Ascending aorta (tissue), 2 donors: Measurements from ENCODE around the gene ABHD12. TPM values are rescaled to one million over a fixed set of nuclear protein-coding genes. Genes with fewer than 3 reads are reported as not detected.
A peak's percentile ranks its signal among the peaks of the same experiment; 100 is the strongest.

ENCODE experiments used
- DNase-seq, 2 donors: peaks; one replicate each; pipeline ENCODE4 v3.0.0-alpha.2; 2019; ENCODE audit warnings: low spot score in 2 of 2
- H3K27ac ChIP-seq, 2 donors: fragments of 200-600 bp; sonication (generic); one replicate each; pipeline ENCODE4 v1.5.1; 2016 to 2017; ENCODE audit warnings: mild to moderate bottlenecking in 1 of 2
- H3K27me3 ChIP-seq: fragments of 200-600 bp; sonication (generic); one replicate; pipeline ENCODE4 v1.5.1; 2017
- H3K36me3 ChIP-seq, 2 donors: fragments of 200-600 bp; sonication (generic); one replicate each; pipeline ENCODE4 v1.5.1; 2016
- H3K4me1 ChIP-seq, 2 donors: fragments of 200-600 bp; sonication (generic); one replicate each; pipeline ENCODE4 v1.5.1; 2016 to 2017; ENCODE audit warnings: mild to moderate bottlenecking in 1 of 2
- H3K4me3 ChIP-seq, 2 donors: fragments of 200-600 bp; sonication (generic); one replicate each; pipeline ENCODE4 v1.5.1; 2016 to 2017; ENCODE audit warnings: mild to moderate bottlenecking in 1 of 2
- H3K9me3 ChIP-seq, 2 donors: fragments of 200-600 bp; sonication (generic); one replicate each; pipeline ENCODE4 v1.5.1; 2016
- intact Hi-C: fragments of 100-400 bp; cut with DNase I; formaldehyde crosslinking; loops from one replicate; pipeline ENCODE4 v1.15.1; 2023
- total RNA-seq: library from RNA; depleted of rRNA; stranded (reverse); fragments of >200 nt; gene quantifications from one replicate; pipeline ENCODE4 v1.1.0, GENCODE V29; 2016
- TF ChIP-seq, protein P1 (sequence below), 3 experiments: fragments of 200-600 bp in 2 of 3; fragments of 450-650 bp in 1 of 3; sonication (generic) in 2 of 3; IDR thresholded peaks; one replicate each; pipeline ENCODE4 v1.5.1; 2016 to 2019; ENCODE audit warnings: antibody characterized with exemption in 3 of 3, mild to moderate bottlenecking in 1 of 3, moderate library complexity in 1 of 3

The ABHD12 gene
- total RNA-seq, 1 donor from 2014 or later: 24.3 TPM

DNA sequence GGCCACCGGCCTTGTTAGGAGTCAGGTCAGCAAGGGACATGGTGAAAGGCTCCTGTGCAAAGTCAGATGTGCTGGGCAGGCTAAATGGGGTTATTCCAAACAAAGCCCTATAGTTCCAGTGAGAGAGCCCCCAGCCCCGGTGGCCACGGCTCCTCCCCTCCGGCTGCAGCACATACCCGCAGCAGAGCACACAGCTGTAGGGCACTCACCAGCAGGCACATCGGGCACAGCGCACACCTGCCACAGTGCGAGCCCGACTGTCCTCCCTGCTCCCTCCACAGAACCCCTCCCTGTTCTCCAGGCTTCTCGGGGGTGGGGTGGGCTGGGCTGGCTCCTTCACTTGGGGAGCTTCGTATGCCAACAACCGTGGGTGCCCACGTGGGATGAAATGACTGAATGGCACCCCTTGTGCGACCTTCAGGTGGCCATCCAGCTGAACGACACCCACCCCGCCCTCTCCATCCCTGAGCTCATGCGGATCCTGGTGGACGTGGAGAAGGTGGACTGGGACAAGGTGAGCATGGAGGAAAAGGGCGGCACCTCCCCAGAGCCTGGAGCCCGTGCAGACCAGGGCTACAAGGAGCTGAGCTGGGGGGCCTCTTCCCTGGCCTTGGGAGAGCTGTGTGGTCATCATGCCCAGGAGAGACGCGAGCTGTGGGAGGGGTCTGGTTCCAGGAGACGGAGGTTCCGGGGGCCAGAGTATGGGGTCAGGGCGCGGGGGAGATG lies 111.8 kb downstream of the ABHD12 start:
- peaks cover 95 to 100% of the 10 kb centered on the region in 2 donors for H3K36me3 ChIP-seq
- H3K27ac ChIP-seq: no peak overlapping the region
- DNase-seq: peak in 1 of 2 donors; percentile 59
- no peak overlapping the region for H3K4me3 ChIP-seq
- H3K27me3 ChIP-seq: no peaks in the 10 kb centered on the region
- H3K9me3 ChIP-seq: no peaks in the 10 kb centered on the region
- H3K4me1 ChIP-seq: no peaks in the 10 kb centered on the region
- TF ChIP-seq, protein P1, sequence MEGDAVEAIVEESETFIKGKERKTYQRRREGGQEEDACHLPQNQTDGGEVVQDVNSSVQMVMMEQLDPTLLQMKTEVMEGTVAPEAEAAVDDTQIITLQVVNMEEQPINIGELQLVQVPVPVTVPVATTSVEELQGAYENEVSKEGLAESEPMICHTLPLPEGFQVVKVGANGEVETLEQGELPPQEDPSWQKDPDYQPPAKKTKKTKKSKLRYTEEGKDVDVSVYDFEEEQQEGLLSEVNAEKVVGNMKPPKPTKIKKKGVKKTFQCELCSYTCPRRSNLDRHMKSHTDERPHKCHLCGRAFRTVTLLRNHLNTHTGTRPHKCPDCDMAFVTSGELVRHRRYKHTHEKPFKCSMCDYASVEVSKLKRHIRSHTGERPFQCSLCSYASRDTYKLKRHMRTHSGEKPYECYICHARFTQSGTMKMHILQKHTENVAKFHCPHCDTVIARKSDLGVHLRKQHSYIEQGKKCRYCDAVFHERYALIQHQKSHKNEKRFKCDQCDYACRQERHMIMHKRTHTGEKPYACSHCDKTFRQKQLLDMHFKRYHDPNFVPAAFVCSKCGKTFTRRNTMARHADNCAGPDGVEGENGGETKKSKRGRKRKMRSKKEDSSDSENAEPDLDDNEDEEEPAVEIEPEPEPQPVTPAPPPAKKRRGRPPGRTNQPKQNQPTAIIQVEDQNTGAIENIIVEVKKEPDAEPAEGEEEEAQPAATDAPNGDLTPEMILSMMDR (IDR thresholded peaks at IDR 0.05): no peak
- intact Hi-C loops: no loop called here

DNA sequence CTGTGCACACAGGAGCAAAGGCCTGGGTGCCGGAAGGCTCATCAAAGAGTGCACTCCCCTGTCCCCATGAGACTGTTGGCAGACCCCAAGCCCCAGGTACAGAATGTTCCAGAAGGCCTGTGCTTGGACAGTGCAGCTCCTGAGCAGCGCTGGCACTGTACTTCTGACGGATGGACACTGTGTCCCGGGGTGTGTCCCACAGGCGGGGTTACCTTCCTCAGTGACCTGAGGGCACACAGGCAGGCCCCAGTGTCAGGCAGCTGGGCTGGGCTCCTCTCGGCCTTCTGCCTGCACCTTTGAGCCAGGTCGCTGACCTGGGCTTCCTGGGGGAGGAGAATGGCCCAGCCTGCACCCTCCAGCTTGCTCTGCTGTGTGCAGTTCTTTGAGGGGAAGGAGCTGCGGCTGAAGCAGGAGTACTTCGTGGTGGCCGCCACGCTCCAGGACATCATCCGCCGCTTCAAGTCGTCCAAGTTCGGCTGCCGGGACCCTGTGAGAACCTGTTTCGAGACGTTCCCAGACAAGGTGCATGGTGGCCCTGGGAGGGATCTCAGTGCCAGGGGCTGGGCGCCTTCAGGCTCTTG lies 112.6 kb downstream of the ABHD12 start:
- intact Hi-C loops: no loop called here
- Histone ChIP-seq H3K27ac (no peak overlapping the region), H3K4me1 (no peaks in the 10 kb centered on the region), H3K4me3 (no peak overlapping the region), H3K36me3 (peaks cover 95 to 100% of the 10 kb centered on the region in 2 donors), H3K9me3 (no peaks in the 10 kb centered on the region), H3K27me3 (no peaks in the 10 kb centered on the region)
- DNase-seq: peak in 1 of 2 donors; percentile 60
- TF ChIP-seq, protein P1 (IDR thresholded peaks at IDR 0.05): no peak

DNA sequence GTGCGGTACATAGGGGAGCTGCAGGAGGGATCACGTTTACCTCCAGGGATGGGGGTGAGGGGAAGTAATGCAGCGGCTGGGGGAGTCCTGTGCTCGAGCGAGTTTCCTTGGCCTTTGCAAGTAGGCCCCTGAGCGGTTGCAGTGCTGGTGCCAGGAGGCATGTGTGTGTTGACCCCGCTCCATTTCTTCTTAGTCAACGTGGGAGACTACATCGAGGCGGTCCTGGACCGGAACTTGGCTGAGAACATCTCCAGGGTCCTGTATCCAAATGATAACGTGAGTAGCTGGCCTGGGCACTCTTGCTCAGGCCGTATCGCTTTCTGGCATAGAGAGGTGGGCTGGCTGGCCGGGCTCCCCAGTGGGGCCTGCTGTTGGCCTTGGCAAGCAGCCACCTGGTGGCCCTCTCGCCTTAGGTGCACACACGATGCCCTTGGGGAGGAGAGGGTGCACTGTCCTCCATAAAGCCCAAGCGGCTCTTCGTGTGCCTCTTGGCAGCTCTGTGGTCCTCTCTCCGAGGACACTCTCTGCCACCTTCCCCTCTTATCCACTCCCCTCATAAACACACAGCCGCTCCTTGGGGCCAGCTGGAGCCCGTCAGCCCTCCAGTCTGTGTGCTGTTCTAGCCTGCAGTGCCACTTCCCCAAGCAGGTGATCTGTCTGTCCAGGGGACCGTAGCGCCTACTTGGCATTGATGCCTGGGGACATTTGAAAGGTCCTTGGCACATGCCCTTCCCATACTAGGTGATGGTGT lies 113.4 kb downstream of the ABHD12 start:
- Histone ChIP-seq H3K27ac (no peak overlapping the region), H3K4me1 (no peaks in the 10 kb centered on the region), H3K4me3 (no peak overlapping the region), H3K36me3 (peaks cover 94 to 100% of the 10 kb centered on the region in 2 donors), H3K27me3 (no peaks in the 10 kb centered on the region), H3K9me3 (no peaks in the 10 kb centered on the region)
- TF ChIP-seq, protein P1 (IDR thresholded peaks at IDR 0.05): no peak
- DNase-seq: peak in 1 of 2 donors; percentile 58
- intact Hi-C loops: no loop called here

DNA sequence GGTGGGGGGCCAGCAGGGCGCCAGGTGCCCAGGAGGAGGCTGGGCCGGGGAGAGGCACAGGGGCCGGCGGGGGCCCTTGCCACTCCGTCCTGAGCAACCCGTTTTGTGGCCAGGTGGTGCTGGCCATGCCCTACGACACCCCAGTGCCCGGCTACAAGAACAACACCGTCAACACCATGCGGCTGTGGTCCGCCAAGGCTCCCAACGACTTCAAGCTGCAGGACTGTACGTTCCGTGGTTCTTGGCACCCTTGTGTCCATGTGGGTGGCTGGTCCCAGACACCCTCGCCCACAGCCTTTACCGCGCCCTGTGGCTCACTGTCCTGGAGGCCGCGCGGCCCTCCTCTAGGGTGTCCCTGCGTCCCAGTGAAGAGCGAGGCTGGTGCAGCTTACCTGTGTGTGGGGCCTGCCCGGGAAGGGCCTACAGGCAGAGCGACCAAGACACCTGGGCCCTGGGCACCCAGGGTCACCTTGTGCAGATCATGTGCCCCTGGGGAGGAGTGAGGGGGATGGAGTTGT lies 114.0 kb downstream of the ABHD12 start:
- Histone ChIP-seq H3K4me1 (no peaks in the 10 kb centered on the region), H3K27ac (no peak overlapping the region), H3K27me3 (no peaks in the 10 kb centered on the region), H3K36me3 (peaks cover 94 to 100% of the 10 kb centered on the region in 2 donors), H3K9me3 (no peaks in the 10 kb centered on the region), H3K4me3 (no peak overlapping the region)
- peak in 1 of 2 donors; percentile 59 for DNase-seq
- intact Hi-C loops: no loop called here
- TF ChIP-seq, protein P1 (IDR thresholded peaks at IDR 0.05): no peak

DNA sequence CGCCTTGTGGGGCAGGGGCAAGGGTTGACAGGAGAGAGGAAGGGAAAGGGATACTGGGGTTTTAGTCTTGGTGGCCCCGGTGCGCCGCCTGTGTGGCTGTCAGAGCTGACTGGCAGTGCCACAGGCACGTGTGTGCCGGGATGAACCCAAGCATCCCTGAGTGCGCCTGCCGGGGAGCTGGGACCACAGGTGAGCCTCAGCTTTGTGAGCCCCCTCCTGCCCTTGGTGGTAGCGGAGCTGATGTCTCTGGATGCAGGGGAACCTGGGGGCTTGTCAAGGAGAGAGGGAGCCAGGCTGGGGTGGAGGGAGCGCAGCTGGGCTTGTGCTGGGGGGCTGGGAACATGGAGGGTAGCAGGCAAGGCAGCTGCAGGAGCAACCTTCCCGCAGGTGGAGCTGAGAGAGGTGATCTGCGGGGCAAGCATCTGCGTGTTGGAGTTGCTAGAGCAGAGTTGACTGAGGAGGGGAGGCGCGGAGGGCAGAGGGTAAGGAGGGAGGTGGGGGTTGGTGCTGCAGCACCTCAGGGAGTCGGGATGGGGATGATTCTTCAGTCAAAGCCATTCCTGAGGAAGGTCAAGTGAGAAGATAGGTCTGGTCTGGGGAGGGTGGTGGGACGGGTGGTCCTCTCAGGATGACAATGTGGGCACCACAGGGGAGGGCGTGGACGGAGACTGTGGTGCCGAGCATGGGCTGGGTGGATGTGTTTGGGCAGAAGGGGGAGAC lies 114.7 kb downstream of the ABHD12 start:
- TF ChIP-seq, protein P1 (IDR thresholded peaks at IDR 0.05): no peak
- Histone ChIP-seq H3K27ac (no peak overlapping the region), H3K4me1 (no peaks in the 10 kb centered on the region), H3K27me3 (no peaks in the 10 kb centered on the region), H3K36me3 (peaks cover 94 to 100% of the 10 kb centered on the region in 2 donors), H3K4me3 (no peak overlapping the region), H3K9me3 (no peaks in the 10 kb centered on the region)
- intact Hi-C loops: no loop called here
- DNase-seq: peak in 1 of 2 donors; percentile 56
